Kidney tubule cell (primary cell): ENCODE results near the gene MYOCOS.

Experiments
- DNase-seq: peaks from one replicate; pipeline ENCODE4 v3.0.0-alpha.2; 2018; ENCODE audit warnings: low spot score

MYOCOS gene

GRCh38 chr1:171663036-171663853 lies 41.2 kb downstream of the MYOCOS start:
- no peak for DNase-seq

- DNase-seq: no peak
These were observed 42.0 kb downstream of the MYOCOS start for GRCh38 chr1:171663854-171664575.

- DNase-seq: no peak
These were observed 42.9 kb downstream of the MYOCOS start for GRCh38 chr1:171664976-171665375.

- DNase-seq: no peak
These were observed 44.2 kb downstream of the MYOCOS start for GRCh38 chr1:171666114-171666769.

- no peak for DNase-seq
These were observed 46.3 kb downstream of the MYOCOS start for GRCh38 chr1:171668372-171668771.

- DNase-seq: no peak
These were observed 48.7 kb downstream of the MYOCOS start for GRCh38 chr1:171670739-171671138.

GRCh38 chr1:171674431-171675405 lies 52.7 kb downstream of the MYOCOS start:
- no peak for DNase-seq
